GM10248 (cell line): Measurements from ENCODE around the gene CAMK2N1.

Experiments
- CTCF ChIA-PET: fragments of 300-600 bp; sonication (Branson Sonifier 250); formaldehyde crosslinking; extraction: SDS; loops from one replicate; lab custom pipeline; 2021; ENCODE audit warnings: antibody characterized with exemption; lab: Yijun Ruan, JAX
- POLR2A ChIA-PET: fragments of 350-650 bp; sonication (Branson Sonifier 250); formaldehyde crosslinking; extraction: SDS; loops from one replicate; lab custom pipeline; 2020; ENCODE audit warnings: antibody characterized with exemption; lab: Yijun Ruan, JAX
- DNase-seq: peaks from one replicate; pipeline ENCODE4 v3.0.0; 2012; ENCODE audit errors: extremely low spot score
- CTCF ChIP-seq: IDR thresholded peaks from 2 replicates; pipeline ENCODE4 v1.5.1; 2012; ENCODE audit warnings: mild to moderate bottlenecking, low read depth; ENCODE audit errors: extremely low read depth, missing control alignments, control extremely low read depth

CAMK2N1 gene

GRCh38 chr1:20479840-20480239, 6.2 kb downstream of the CAMK2N1 start:
- CTCF ChIA-PET = interaction anchor here (1.1 to 1.3 kb wide), 2 partner anchors 15 to 38 kb away, joined by 3 read pairs; no protein-coding TSS in a partner anchor
- no peak for DNase-seq
- no peak for TF ChIP-seq CTCF
- POLR2A ChIA-PET = no interaction called here

- CTCF ChIA-PET = no interaction called here
- no peak for TF ChIP-seq CTCF
- DNase-seq = no peak
- POLR2A ChIA-PET = no interaction called here
Measured at GRCh38 chr1:20478057-20478635, 7.9 kb downstream of the CAMK2N1 start.

- TF ChIP-seq CTCF = no peak
- ChIA-PET POLR2A (no interaction called here), CTCF (no interaction called here)
- DNase-seq = no peak
Measured at GRCh38 chr1:20477348-20478056, 8.5 kb downstream of the CAMK2N1 start.

- POLR2A ChIA-PET = no interaction called here
Measured at GRCh38 chr1:20476265-20477038, 9.6 kb downstream of the CAMK2N1 start.

GRCh38 chr1:20474996-20475395, 11.0 kb downstream of the CAMK2N1 start:
- no peak for DNase-seq
- ChIA-PET CTCF (no interaction called here), POLR2A (no interaction called here)
- no peak for TF ChIP-seq CTCF

More at GRCh38 chr1:20476265-20477038, 9.6 kb downstream of the CAMK2N1 start:
- no peak for TF ChIP-seq CTCF
- CTCF ChIA-PET = interaction anchor here (0.8 kb wide), 1 partner anchor 17 kb away, joined by 3 read pairs; no protein-coding TSS in a partner anchor
- no peak for DNase-seq

- no peak for TF ChIP-seq CTCF
- ChIA-PET CTCF (interaction anchor here (1.4 kb wide), 2 partner anchors 10 to 19 kb away, joined by 6 read pairs; no protein-coding TSS in a partner anchor), POLR2A (no interaction called here)
- DNase-seq = no peak
Measured at GRCh38 chr1:20474333-20474975, 11.6 kb downstream of the CAMK2N1 start.
